Stimulated activated memory B cell treated with anti-CD40 and anti-IgM and Interleukin-4, amounts not matched to agents 10 μg/mL and 1 μg/mL and 100 μg/mL, for 72 hours (primary cell): ENCODE measurements around the gene RNU6-1.

Experiments
- ATAC-seq: fragments of 150-1000 bp; cut with Tn5 transposase; 2 replicates; pipeline ENCODE4 v1.10.0; 2021
- H3K27ac Mint-ChIP-seq: one replicate; pipeline ENCODE4 v1.8.0; 2022; ENCODE audit warnings: mild to moderate bottlenecking, mixed read lengths
- H3K27me3 Mint-ChIP-seq: one replicate; pipeline ENCODE4 v1.8.0; 2022; ENCODE audit warnings: mixed read lengths
- H3K36me3 Mint-ChIP-seq: one replicate; pipeline ENCODE4 v1.8.0; 2022; ENCODE audit warnings: mixed read lengths
- H3K4me1 Mint-ChIP-seq: one replicate; pipeline ENCODE4 v1.8.0; 2022; ENCODE audit warnings: mixed read lengths
- H3K4me3 Mint-ChIP-seq: one replicate; pipeline ENCODE4 v1.8.0; 2022; ENCODE audit warnings: mild to moderate bottlenecking, moderate library complexity, mixed read lengths
- H3K9me3 Mint-ChIP-seq: one replicate; pipeline ENCODE4 v1.8.0; 2022; ENCODE audit warnings: mixed read lengths

Gene RNU6-1

GRCh38 chr15:67832031-67832551 is 7.8 kb downstream of the RNU6-1 start:
- Mint-ChIP-seq H3K9me3 (no peaks in the 10 kb centered on the region), H3K4me3 (no peak overlapping the region), H3K36me3 (no peaks in the 10 kb centered on the region), H3K4me1 (peaks cover 53% of the 10 kb centered on the region), H3K27me3 (peaks cover 84% of the 10 kb centered on the region), H3K27ac (no peak overlapping the region)
- no peak for ATAC-seq

GRCh38 chr15:67831363-67831762 is 8.5 kb downstream of the RNU6-1 start:
- Mint-ChIP-seq H3K27me3 (peaks cover 82% of the 10 kb centered on the region), H3K9me3 (no peaks in the 10 kb centered on the region), H3K4me1 (peaks cover 48% of the 10 kb centered on the region), H3K27ac (no peak overlapping the region), H3K4me3 (no peak overlapping the region), H3K36me3 (no peaks in the 10 kb centered on the region)
- ATAC-seq, result no peak

- Mint-ChIP-seq H3K27ac (no peak overlapping the region), H3K36me3 (no peaks in the 10 kb centered on the region), H3K4me1 (peaks cover 42% of the 10 kb centered on the region), H3K27me3 (peaks cover 79% of the 10 kb centered on the region), H3K4me3 (no peak overlapping the region), H3K9me3 (peaks cover 3% of the 10 kb centered on the region)
- no peak for ATAC-seq
Measured at GRCh38 chr15:67829647-67830504, 10.0 kb downstream of the RNU6-1 start.

GRCh38 chr15:67828969-67829646 is 10.7 kb downstream of the RNU6-1 start:
- Mint-ChIP-seq H3K9me3 (peaks cover 3% of the 10 kb centered on the region), H3K4me3 (no peak overlapping the region), H3K27ac (no peak overlapping the region), H3K4me1 (peaks cover 41% of the 10 kb centered on the region), H3K36me3 (peaks cover 1% of the 10 kb centered on the region), H3K27me3 (peaks cover 79% of the 10 kb centered on the region)
- no peak for ATAC-seq

- peak overlapping the region; percentile 27 for H3K4me3 Mint-ChIP-seq
- H3K4me1 Mint-ChIP-seq, result peaks cover 41% of the 10 kb centered on the region
- H3K9me3 Mint-ChIP-seq, result peaks cover 3% of the 10 kb centered on the region
- peaks cover 4% of the 10 kb centered on the region for H3K36me3 Mint-ChIP-seq
- no peak for ATAC-seq
- peaks cover 79% of the 10 kb centered on the region for H3K27me3 Mint-ChIP-seq
- H3K27ac Mint-ChIP-seq, result no peak overlapping the region
Measured at GRCh38 chr15:67828278-67828968, 11.4 kb downstream of the RNU6-1 start.

GRCh38 chr15:67827562-67828277 is 12.1 kb downstream of the RNU6-1 start:
- Mint-ChIP-seq H3K9me3 (peaks cover 3% of the 10 kb centered on the region), H3K4me1 (peaks cover 38% of the 10 kb centered on the region), H3K27ac (no peak overlapping the region), H3K27me3 (peaks cover 78% of the 10 kb centered on the region), H3K4me3 (no peak overlapping the region), H3K36me3 (peaks cover 4% of the 10 kb centered on the region)
- no peak for ATAC-seq

GRCh38 chr15:67826717-67827561 is 12.9 kb downstream of the RNU6-1 start:
- peaks cover 78% of the 10 kb centered on the region for H3K27me3 Mint-ChIP-seq
- no peak for ATAC-seq
- no peak overlapping the region for H3K4me3 Mint-ChIP-seq
- peaks cover 4% of the 10 kb centered on the region for H3K36me3 Mint-ChIP-seq
- no peak overlapping the region for H3K27ac Mint-ChIP-seq
- peaks cover 3% of the 10 kb centered on the region for H3K9me3 Mint-ChIP-seq
- peaks cover 40% of the 10 kb centered on the region for H3K4me1 Mint-ChIP-seq

GRCh38 chr15:67825881-67826716 is 13.7 kb downstream of the RNU6-1 start:
- Mint-ChIP-seq H3K27me3 (peaks cover 80% of the 10 kb centered on the region), H3K36me3 (peaks cover 4% of the 10 kb centered on the region), H3K27ac (no peak overlapping the region), H3K9me3 (peaks cover 3% of the 10 kb centered on the region), H3K4me3 (peak overlapping the region; percentile 12), H3K4me1 (peaks cover 48% of the 10 kb centered on the region)
- no peak for ATAC-seq

GRCh38 chr15:67824976-67825880 is 14.6 kb downstream of the RNU6-1 start, which contains the start of gene SKOR1:
Gene SKOR1, plus strand, starts transcription at chr15:67825509. Its CDS starts 94 bp downstream, at chr15:67825603.
- Mint-ChIP-seq H3K27ac (peak within 1 kb of the TSS; percentile 38), H3K4me1 (peaks cover 57% of the 10 kb centered on the region), H3K27me3 (peaks cover 80% of the 10 kb centered on the region)

GRCh38 chr15:67824197-67824968 is 15.5 kb downstream of the RNU6-1 start:
- H3K9me3 Mint-ChIP-seq, result peaks cover 3% of the 10 kb centered on the region
- peaks cover 4% of the 10 kb centered on the region for H3K36me3 Mint-ChIP-seq
- H3K27ac Mint-ChIP-seq, result peak overlapping the region; percentile 38
- H3K27me3 Mint-ChIP-seq, result peaks cover 85% of the 10 kb centered on the region
- peak overlapping the region; percentile 69 for H3K4me3 Mint-ChIP-seq
- no peak for ATAC-seq
- H3K4me1 Mint-ChIP-seq, result peaks cover 61% of the 10 kb centered on the region

More at GRCh38 chr15:67824976-67825880, 14.6 kb downstream of the RNU6-1 start, which contains the start of gene SKOR1:
- no peak for ATAC-seq
- H3K36me3 Mint-ChIP-seq, result peaks cover 4% of the 10 kb centered on the region
- H3K9me3 Mint-ChIP-seq, result peaks cover 3% of the 10 kb centered on the region
- H3K4me3 Mint-ChIP-seq, result peak within 1 kb of the TSS; percentile 69

GRCh38 chr15:67823314-67824196 is 16.3 kb downstream of the RNU6-1 start:
- Mint-ChIP-seq H3K27ac (peak overlapping the region; percentile 38), H3K4me3 (peak overlapping the region; percentile 69), H3K9me3 (peaks cover 3% of the 10 kb centered on the region), H3K27me3 (peaks cover 85% of the 10 kb centered on the region), H3K36me3 (peaks cover 4% of the 10 kb centered on the region), H3K4me1 (peaks cover 61% of the 10 kb centered on the region)
- peak; percentile 45 for ATAC-seq
